Keratinocyte (primary cell): ENCODE measurements around the gene KXD1.

Experiments
- CTCF ChIP-seq, 3 experiments: IDR thresholded peaks in 1 of 3; conservative IDR thresholded peaks in 1 of 3; optimal IDR thresholded peaks in 1 of 3; 2 replicates in 2 of 3; 3 replicates in 1 of 3; pipeline versions ENCODE3 to v1.5.1; 2011; ENCODE audit warnings: low read length in 3 of 3, mild to moderate bottlenecking in 3 of 3, moderate library complexity in 2 of 3, control low read depth in 1 of 3, inconsistent platforms in 1 of 3; ENCODE audit not compliant: insufficient read depth in 2 of 3; ENCODE audit errors: extremely low read depth in 1 of 3
- EZH2 ChIP-seq: IDR thresholded peaks from one replicate; pipeline ENCODE4 v1.6.1; 2012; ENCODE audit warnings: inconsistent platforms, mild to moderate bottlenecking, low read length, moderate library complexity

GRCh38 chr19:18571564-18572344 is 14.1 kb downstream of the KXD1 start, which contains the start of gene UBA52:
- TF ChIP-seq CTCF (optimal IDR thresholded peaks at IDR 0.05 in 1 of 3, IDR thresholded peaks at IDR 0.05 in 1 of 3, conservative IDR thresholded peaks at IDR 0.05 in 1 of 3; ENCODE audit: extremely low read depth in 1 of 3, insufficient read depth in 2 of 3, low read length in 3 of 3) (no peak), EZH2 (no peak)
